Measurements from ENCODE around the gene LAPTM5.
A peak's percentile ranks its signal among the peaks of the same experiment; 100 is the strongest.

LAPTM5 gene

GRCh38 chr1:30787266-30787665 lies 29.7 kb upstream of the LAPTM5 start:
- no peak for DNase-seq (ENCODE audit: low read depth, low spot score)

GRCh38 chr1:30786264-30786991 lies 28.9 kb upstream of the LAPTM5 start:
- DNase-seq (ENCODE audit: low read depth, low spot score): no peak

GRCh38 chr1:30785714-30786113 lies 28.1 kb upstream of the LAPTM5 start:
- DNase-seq (ENCODE audit: low read depth, low spot score): no peak

GRCh38 chr1:30785181-30785580 lies 27.6 kb upstream of the LAPTM5 start:
- DNase-seq (ENCODE audit: low read depth, low spot score): no peak

GRCh38 chr1:30783256-30783915 lies 25.8 kb upstream of the LAPTM5 start:
- no peak for DNase-seq (ENCODE audit: low read depth, low spot score)

- DNase-seq (ENCODE audit: low read depth, low spot score): peak; percentile 49
These were observed 25.0 kb upstream of the LAPTM5 start for GRCh38 chr1:30782361-30783255.

- DNase-seq (ENCODE audit: low read depth, low spot score): no peak
These were observed 24.3 kb upstream of the LAPTM5 start for GRCh38 chr1:30781906-30782305.

GRCh38 chr1:30780409-30780808 lies 22.8 kb upstream of the LAPTM5 start:
- no peak for DNase-seq (ENCODE audit: low read depth, low spot score)

GRCh38 chr1:30779294-30780071 lies 21.9 kb upstream of the LAPTM5 start:
- peak; percentile 87 for DNase-seq (ENCODE audit: low read depth, low spot score)

- no peak for DNase-seq (ENCODE audit: low read depth, low spot score)
These were observed 21.4 kb upstream of the LAPTM5 start for GRCh38 chr1:30778979-30779293.

- no peak for DNase-seq (ENCODE audit: low read depth, low spot score)
These were observed 20.8 kb upstream of the LAPTM5 start for GRCh38 chr1:30778154-30778978.

GRCh38 chr1:30777904-30778153 lies 20.3 kb upstream of the LAPTM5 start:
- no peak for DNase-seq (ENCODE audit: low read depth, low spot score)

GRCh38 chr1:30777060-30777903 lies 19.7 kb upstream of the LAPTM5 start:
- no peak for DNase-seq (ENCODE audit: low read depth, low spot score)

GRCh38 chr1:30776097-30777059 lies 18.8 kb upstream of the LAPTM5 start:
- no peak for DNase-seq (ENCODE audit: low read depth, low spot score)

- DNase-seq (ENCODE audit: low read depth, low spot score): no peak
These were observed 17.9 kb upstream of the LAPTM5 start for GRCh38 chr1:30775433-30775975.

GRCh38 chr1:30774550-30775432 lies 17.2 kb upstream of the LAPTM5 start:
- DNase-seq (ENCODE audit: low read depth, low spot score): no peak

GRCh38 chr1:30773722-30774358 lies 16.3 kb upstream of the LAPTM5 start:
- DNase-seq (ENCODE audit: low read depth, low spot score): no peak
